Measurements from ENCODE around the gene OST4. TPM values are rescaled to one million over a fixed set of nuclear protein-coding genes. Genes with fewer than 3 reads are reported as not detected.

Gene OST4
- total RNA-seq, 4 donors from 2014 or later, result 200 to 352 (median 243) TPM

DNA sequence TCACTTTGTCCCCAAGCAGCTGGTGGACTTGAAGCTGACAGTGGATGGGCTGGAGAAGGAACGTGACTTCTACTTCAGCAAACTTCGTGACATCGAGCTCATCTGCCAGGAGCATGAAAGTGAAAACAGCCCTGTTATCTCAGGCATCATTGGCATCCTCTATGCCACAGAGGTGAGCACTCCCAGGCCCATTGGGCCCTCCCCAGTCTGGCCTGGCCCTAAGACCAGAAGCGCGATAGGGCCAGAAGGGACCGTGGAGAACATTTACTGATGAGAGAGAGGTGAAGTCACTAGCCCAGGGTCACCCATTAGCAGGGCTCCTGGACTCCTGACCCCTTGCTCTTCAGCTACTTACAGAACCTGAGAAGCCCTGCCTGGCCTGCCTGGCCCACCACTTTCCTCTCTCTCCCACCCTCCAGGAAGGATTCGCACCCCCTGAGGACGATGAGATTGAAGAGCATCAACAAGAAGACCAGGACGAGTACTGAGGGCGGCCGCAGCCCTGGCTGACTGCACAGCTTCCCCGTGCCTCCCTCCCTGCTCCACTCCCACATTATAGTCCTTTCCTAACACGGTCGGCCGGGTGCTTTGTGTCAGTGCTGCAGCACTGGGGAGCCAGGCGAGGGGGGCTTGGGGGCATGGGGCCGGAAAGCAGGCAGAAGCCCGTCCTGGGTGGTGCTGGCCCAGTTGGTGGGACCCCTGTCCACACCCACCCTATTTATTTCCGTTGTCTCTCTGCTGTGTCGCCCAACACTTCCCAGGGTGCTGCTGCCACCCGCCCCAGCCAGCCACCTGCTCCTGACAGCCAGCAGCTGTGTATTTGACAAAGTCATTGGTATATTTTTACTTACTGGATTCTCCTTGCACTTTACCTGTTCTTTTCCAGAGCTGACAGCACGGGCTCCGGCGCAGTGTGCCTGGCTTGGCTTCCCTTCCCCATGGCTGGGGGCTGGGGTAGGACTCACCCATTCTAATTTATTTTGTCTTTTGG, 45.3 kb downstream of the OST4 start:
- Histone ChIP-seq H3K36me3 (peaks cover 8 to 73% (median 65%) of the 10 kb centered on the region in 4 donors), H3K9me3 (no peaks in the 10 kb centered on the region), H3K27me3 (no peaks in the 10 kb centered on the region), H3K4me1 (peaks cover 0 to 8% (median under 1%) of the 10 kb centered on the region in 4 donors), H3K4me3 (no peak overlapping the region), H3K27ac (replicated peaks in 1 of 4) (no peak overlapping the region)
- DNase-seq (ENCODE audit: extremely low spot score), result no peak
- intact Hi-C loops (cut with DNase I), result no loop called here
- TF ChIP-seq POLR2A (IDR thresholded peaks at IDR 0.05; ENCODE audit: low read depth) (no peak), EP300 (IDR thresholded peaks at IDR 0.05) (no peak), POLR2AphosphoS5 (IDR thresholded peaks at IDR 0.05) (no peak)
- TF ChIP-seq, protein P1, sequence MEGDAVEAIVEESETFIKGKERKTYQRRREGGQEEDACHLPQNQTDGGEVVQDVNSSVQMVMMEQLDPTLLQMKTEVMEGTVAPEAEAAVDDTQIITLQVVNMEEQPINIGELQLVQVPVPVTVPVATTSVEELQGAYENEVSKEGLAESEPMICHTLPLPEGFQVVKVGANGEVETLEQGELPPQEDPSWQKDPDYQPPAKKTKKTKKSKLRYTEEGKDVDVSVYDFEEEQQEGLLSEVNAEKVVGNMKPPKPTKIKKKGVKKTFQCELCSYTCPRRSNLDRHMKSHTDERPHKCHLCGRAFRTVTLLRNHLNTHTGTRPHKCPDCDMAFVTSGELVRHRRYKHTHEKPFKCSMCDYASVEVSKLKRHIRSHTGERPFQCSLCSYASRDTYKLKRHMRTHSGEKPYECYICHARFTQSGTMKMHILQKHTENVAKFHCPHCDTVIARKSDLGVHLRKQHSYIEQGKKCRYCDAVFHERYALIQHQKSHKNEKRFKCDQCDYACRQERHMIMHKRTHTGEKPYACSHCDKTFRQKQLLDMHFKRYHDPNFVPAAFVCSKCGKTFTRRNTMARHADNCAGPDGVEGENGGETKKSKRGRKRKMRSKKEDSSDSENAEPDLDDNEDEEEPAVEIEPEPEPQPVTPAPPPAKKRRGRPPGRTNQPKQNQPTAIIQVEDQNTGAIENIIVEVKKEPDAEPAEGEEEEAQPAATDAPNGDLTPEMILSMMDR (IDR thresholded peaks at IDR 0.05), result no peak
- WGBS, result 83% methylated on average over 16 of the region's 24 CpGs

DNA sequence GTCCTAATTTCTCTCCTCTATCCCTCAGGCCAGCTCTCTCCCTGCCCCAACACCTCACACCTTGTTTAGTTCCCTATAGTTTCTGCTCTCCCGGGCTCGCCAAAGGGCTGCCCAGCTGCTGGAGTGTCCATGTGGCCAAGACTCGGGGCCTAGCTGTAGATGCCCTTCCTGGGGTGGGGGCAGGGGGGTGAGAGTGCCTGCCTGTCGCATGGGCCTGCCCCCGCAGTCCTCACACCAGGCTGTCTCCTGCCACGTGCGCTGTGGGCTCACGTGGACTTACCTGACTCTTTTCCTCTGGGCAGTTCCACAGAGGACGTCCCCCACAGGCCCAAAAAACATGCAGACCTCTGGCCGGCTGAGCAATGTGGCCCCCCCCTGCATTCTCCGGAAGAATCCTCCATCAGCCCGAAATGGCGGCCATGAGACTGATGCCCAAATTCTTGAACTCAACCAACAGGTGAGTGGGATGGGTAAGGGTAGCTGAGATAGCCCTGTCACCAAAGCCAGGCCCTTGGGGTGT, 46.1 kb downstream of the OST4 start:
- no peak overlapping the region for H3K27ac ChIP-seq (replicated peaks in 1 of 4)
- no peaks in the 10 kb centered on the region for H3K9me3 ChIP-seq
- peaks cover 8 to 73% (median 65%) of the 10 kb centered on the region in 4 donors for H3K36me3 ChIP-seq
- intact Hi-C loops (cut with DNase I), result no loop called here
- peaks cover 0 to 10% (median 4%) of the 10 kb centered on the region in 4 donors for H3K4me1 ChIP-seq
- 79% methylated on average over 8 of the region's 13 CpGs for WGBS
- DNase-seq (ENCODE audit: extremely low spot score), result no peak
- no peaks in the 10 kb centered on the region for H3K27me3 ChIP-seq
- no peak for TF ChIP-seq POLR2A (IDR thresholded peaks at IDR 0.05; ENCODE audit: low read depth)
- TF ChIP-seq POLR2AphosphoS5 (IDR thresholded peaks at IDR 0.05), result no peak
- TF ChIP-seq, protein P1 (IDR thresholded peaks at IDR 0.05), result no peak
- TF ChIP-seq EP300 (IDR thresholded peaks at IDR 0.05), result no peak
- H3K4me3 ChIP-seq, result no peak overlapping the region

DNA sequence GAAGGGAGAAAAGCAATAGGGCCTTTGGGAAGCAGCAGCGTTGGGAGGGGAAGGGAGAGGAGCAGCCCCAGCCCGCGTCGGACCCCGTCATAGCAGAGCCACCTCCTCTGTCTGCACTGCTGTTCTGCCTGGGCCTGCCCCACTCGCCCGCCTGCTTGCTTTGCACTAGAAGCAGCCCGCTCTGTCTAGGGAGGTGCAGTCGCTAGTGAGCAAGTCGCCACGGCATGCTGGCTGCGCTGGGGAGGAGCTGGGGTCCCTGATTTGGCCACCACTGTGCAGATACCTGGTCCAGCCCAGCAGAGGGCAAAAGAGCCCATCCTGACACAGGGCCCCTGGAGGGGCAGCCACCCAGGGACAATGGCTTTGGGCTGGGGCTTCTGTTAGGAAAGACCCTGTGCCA, 46.6 kb downstream of the OST4 start:
- H3K4me1 ChIP-seq, result peaks cover 0 to 11% (median 9%) of the 10 kb centered on the region in 4 donors
- intact Hi-C loops (cut with DNase I), result no loop called here
- no peaks in the 10 kb centered on the region for H3K9me3 ChIP-seq
- no peaks in the 10 kb centered on the region for H3K27me3 ChIP-seq
- H3K36me3 ChIP-seq, result peaks cover 8 to 68% (median 65%) of the 10 kb centered on the region in 4 donors
- H3K27ac ChIP-seq (replicated peaks in 1 of 4), result no peak overlapping the region
- TF ChIP-seq POLR2A (IDR thresholded peaks at IDR 0.05; ENCODE audit: low read depth) (no peak), EP300 (IDR thresholded peaks at IDR 0.05) (no peak), POLR2AphosphoS5 (IDR thresholded peaks at IDR 0.05) (no peak)
- TF ChIP-seq, protein P1 (IDR thresholded peaks at IDR 0.05), result no peak
- no peak overlapping the region for H3K4me3 ChIP-seq
- DNase-seq (ENCODE audit: extremely low spot score), result no peak
- 93% methylated on average over 12 of the region's 12 CpGs for WGBS

DNA sequence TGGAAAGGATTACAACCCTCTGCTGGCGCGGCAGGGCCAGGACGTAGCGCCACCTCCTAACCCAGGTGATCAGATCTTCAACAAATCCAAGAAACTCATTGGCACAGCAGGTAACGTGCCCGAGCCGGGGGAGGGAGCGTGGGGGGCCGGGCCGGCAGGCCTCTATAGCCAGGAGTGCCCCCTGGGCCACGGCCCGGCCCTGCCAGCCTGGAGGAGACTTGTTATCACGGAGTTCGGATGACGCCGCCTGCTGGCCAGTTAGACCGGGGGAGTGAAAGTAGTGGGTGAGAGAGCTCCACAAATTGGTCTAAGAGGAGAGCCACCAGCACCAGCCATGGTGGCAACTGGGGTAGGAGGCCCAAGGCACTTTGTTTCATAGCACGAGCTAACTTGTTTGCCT, 47.3 kb downstream of the OST4 start:
- TF ChIP-seq EP300 (IDR thresholded peaks at IDR 0.05) (no peak), POLR2AphosphoS5 (IDR thresholded peaks at IDR 0.05) (no peak), POLR2A (IDR thresholded peaks at IDR 0.05; ENCODE audit: low read depth) (no peak)
- TF ChIP-seq, protein P1 (IDR thresholded peaks at IDR 0.05), result no peak
- Histone ChIP-seq H3K27ac (replicated peaks in 1 of 4) (no peak overlapping the region), H3K9me3 (no peaks in the 10 kb centered on the region), H3K4me3 (no peak overlapping the region), H3K36me3 (peaks cover 8 to 67% (median 63%) of the 10 kb centered on the region in 4 donors), H3K27me3 (no peaks in the 10 kb centered on the region), H3K4me1 (peaks cover 0 to 11% (median 9%) of the 10 kb centered on the region in 4 donors)
- WGBS, result 92% methylated on average over 13 of the region's 18 CpGs
- intact Hi-C loops (cut with DNase I), result no loop called here
- no peak for DNase-seq (ENCODE audit: extremely low spot score)

All from esophagus muscularis mucosa (tissue), 4 donors.